Heart left ventricle (tissue), 16 donors: ENCODE results near the gene IL6. TPM values are rescaled to one million over a fixed set of nuclear protein-coding genes. Genes with fewer than 3 reads are reported as not detected.
"Not testable (repeated sequence)": the region's sequence is repeated elsewhere in the genome, so short reads cannot be mapped to it uniquely, and the experiment has no call there.

Experiments used
- ATAC-seq, 4 donors: fragments of 200-7000 bp; cut with Tn5 transposase; one replicate each; pipeline ENCODE4 v1.9.1; 2020 to 2022; ENCODE audit warnings: moderate library complexity in 4 of 4, mild to moderate bottlenecking in 3 of 4, moderate number of reproducible peaks in 1 of 4
- DNase-seq, 5 donors: peaks; one replicate each; pipeline ENCODE4 v3.0.0-alpha.2; 2020
- H3K27ac ChIP-seq, 12 donors: fragments of 200-600 bp; sonication (generic) in 4 of 12; one replicate each; pipeline versions ENCODE4 v1.5.0 to v1.8.0; 2016 to 2022; ENCODE audit warnings: mild to moderate bottlenecking in 2 of 12
- H3K27me3 ChIP-seq, 9 donors: fragments of 200-600 bp; sonication (generic) in 2 of 9; one replicate each; pipeline versions ENCODE4 v1.5.1 to v1.8.0; 2016 to 2022; ENCODE audit warnings: mild to moderate bottlenecking in 3 of 9
- H3K36me3 ChIP-seq, 9 donors: fragments of 200-600 bp; sonication (generic) in 2 of 9; one replicate each; pipeline versions ENCODE4 v1.5.0 to v1.8.0; 2018 to 2022; ENCODE audit warnings: mild to moderate bottlenecking in 2 of 9
- H3K4me1 ChIP-seq, 12 donors: fragments of 200-600 bp; sonication (generic) in 4 of 12; one replicate each; pipeline versions ENCODE4 v1.5.0 to v1.8.0; 2016 to 2022; ENCODE audit warnings: mild to moderate bottlenecking in 3 of 12
- H3K4me3 ChIP-seq, 12 donors: fragments of 200-600 bp; sonication (generic) in 4 of 12; one replicate each; pipeline versions ENCODE4 v1.5.0 to v1.8.0; 2017 to 2022; ENCODE audit warnings: mild to moderate bottlenecking in 9 of 12, moderate library complexity in 4 of 12
- H3K9me3 ChIP-seq, 12 donors: fragments of 200-600 bp; sonication (generic) in 4 of 12; one replicate each; pipeline versions ENCODE4 v1.5.0 to v1.8.0; 2016 to 2022; ENCODE audit warnings: mild to moderate bottlenecking in 1 of 12
- POLR2A ChIP-seq, 2 donors: fragments of 450-650 bp; IDR thresholded peaks; one replicate each; pipeline ENCODE4 v1.6.1; 2017; ENCODE audit warnings: antibody characterized with exemption in 2 of 2, mild to moderate bottlenecking in 2 of 2, moderate library complexity in 2 of 2
- WGBS, 4 donors: extraction: QIAGEN DNeasy Blood & Tissue Kit in 2 of 4; methylation state at CpG; one replicate each; pipeline versions ENCODE4 v1.1.5 to v1.1.7; 2013 to 2018; 5-methylcytosine and 5-hydroxymethylcytosine counted together
- intact Hi-C, 10 donors: fragments of 100-400 bp; cut with DNase I; formaldehyde crosslinking; loops; one replicate each; pipeline versions ENCODE4 v1.11.1 to v1.14.2; 2022
- polyA plus RNA-seq, 2 donors: library from polyadenylated mRNA; stranded (reverse); fragments of 200-250 nt; gene quantifications; one replicate each; pipeline ENCODE4 v1.2.3, GENCODE V29; 2013
- total RNA-seq, 9 donors: library from RNA; depleted of rRNA in 2 of 9; stranded (reverse); fragments of >200 nt in 2 of 9; fragmentation: NEBNext Ultra II Directional in 3 of 9; extraction: Animal tissue kit (Norgen Biotek cat#: 25700) in 3 of 9; gene quantifications; one replicate each; pipeline versions ENCODE4 v1.1.0 to v1.2.4, GENCODE V29; 2016 to 2023
- TF ChIP-seq, protein P1 (sequence below), 12 donors: fragments of 200-600 bp; sonication (generic) in 4 of 12; IDR thresholded peaks; one replicate each; pipeline versions ENCODE4 v1.5.0 to v1.8.0; 2018 to 2022; ENCODE audit warnings: antibody characterized with exemption in 12 of 12, mild to moderate bottlenecking in 5 of 12
- donor health status: ischemic (EF 13 %, LVEDD 7.1; RV severe dilation, severe dysfunction).
- donor health status: healthy with polysubstance abuse.
- donor health status: DM: no; HTN: yes; CAD: no.
- donor health status: DM: no; HTN: no; CAD: no.
- donor health status: ischemic (EF 25% LVEDD 6.9; RV normal size, moderate dysfunction).
- donor health status: ischemic (EF 25% LVEDD 5.7; RV mildly dilated, moderate dysfunction).
- donor health status: healthy.
- donor health status: DM: yes; HTN: yes; CAD: no.
- donor health status: ischemic (EF 35%, LVEDD 5.7; RV mildly dilated, moderate dysfunction).
- donor health status: nonischemic (EF 11% LVEDD 7.7; RV severe dilation, severe dysfunction).
- donor health status: DM: yes; HTN: yes; CAD: no.
- donor health status: PGD.
- donor health status: ischemic (EF 29% LVEDD 5.4; RV normal size, mild dysfunction).
- donor health status: nonischemic (EF 23%, LVEDD 6.1; RV moderate dilation, normal function).

The IL6 gene
- total and polyA plus RNA-seq, 11 donors, result 0.72 to 15.1 (median 1.9) TPM; not detected in 1

- peaks cover 0 to 17% (median 0%) of the 10 kb centered on the region in 12 donors for H3K4me1 ChIP-seq
- H3K27ac ChIP-seq, result no peak overlapping the region
- H3K4me3 ChIP-seq, result no peak overlapping the region
- DNase-seq (no peak), ATAC-seq (no peak)
- TF ChIP-seq POLR2A (IDR thresholded peaks at IDR 0.05), result no peak
- TF ChIP-seq, protein P1, sequence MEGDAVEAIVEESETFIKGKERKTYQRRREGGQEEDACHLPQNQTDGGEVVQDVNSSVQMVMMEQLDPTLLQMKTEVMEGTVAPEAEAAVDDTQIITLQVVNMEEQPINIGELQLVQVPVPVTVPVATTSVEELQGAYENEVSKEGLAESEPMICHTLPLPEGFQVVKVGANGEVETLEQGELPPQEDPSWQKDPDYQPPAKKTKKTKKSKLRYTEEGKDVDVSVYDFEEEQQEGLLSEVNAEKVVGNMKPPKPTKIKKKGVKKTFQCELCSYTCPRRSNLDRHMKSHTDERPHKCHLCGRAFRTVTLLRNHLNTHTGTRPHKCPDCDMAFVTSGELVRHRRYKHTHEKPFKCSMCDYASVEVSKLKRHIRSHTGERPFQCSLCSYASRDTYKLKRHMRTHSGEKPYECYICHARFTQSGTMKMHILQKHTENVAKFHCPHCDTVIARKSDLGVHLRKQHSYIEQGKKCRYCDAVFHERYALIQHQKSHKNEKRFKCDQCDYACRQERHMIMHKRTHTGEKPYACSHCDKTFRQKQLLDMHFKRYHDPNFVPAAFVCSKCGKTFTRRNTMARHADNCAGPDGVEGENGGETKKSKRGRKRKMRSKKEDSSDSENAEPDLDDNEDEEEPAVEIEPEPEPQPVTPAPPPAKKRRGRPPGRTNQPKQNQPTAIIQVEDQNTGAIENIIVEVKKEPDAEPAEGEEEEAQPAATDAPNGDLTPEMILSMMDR (IDR thresholded peaks at IDR 0.05), result no peak
- H3K27me3 ChIP-seq, result peaks cover 0 to 3% (median 0%) of the 10 kb centered on the region in 9 donors
- intact Hi-C loops, result no loop called here
- H3K36me3 ChIP-seq, result no peaks in the 10 kb centered on the region
- H3K9me3 ChIP-seq, result no peaks in the 10 kb centered on the region
- 83 to 92% (median 86%) methylated on average over 4 of the region's 4 CpGs for WGBS, 4 donors
Measured at GRCh38 chr7:22681852-22682657, 44.9 kb upstream of the IL6 start.

DNA sequence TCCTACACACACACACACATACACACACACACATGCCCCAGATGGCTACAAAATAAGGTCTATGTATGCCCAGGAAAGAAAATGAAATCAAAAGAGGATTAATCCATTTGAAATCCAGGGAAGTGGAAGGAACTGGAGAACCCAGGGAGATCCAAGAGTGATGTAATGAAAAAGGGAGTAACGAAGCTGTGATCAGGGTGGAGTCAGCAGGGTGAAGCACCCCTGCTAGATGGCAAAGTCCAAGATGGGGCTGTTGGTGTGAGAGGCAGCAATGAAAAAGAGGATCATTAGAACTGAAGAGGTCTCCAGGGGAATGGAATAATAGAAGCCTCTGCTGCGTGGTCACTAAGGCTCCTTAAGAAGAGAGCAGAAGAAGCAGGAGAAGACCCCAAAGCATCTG, 43.6 kb upstream of the IL6 start:
- Histone ChIP-seq H3K27me3 (peaks cover 0 to 3% (median 0%) of the 10 kb centered on the region in 9 donors), H3K4me1 (peaks cover 0 to 3% (median 0%) of the 10 kb centered on the region in 12 donors)
- intact Hi-C loops, result no loop called here

GRCh38 chr7:22686620-22687019, 40.4 kb upstream of the IL6 start:
- no peak for DNase-seq
- TF ChIP-seq, protein P1 (IDR thresholded peaks at IDR 0.05), result no peak
- no peak for TF ChIP-seq POLR2A (IDR thresholded peaks at IDR 0.05)
- no peaks in the 10 kb centered on the region for H3K4me1 ChIP-seq
- intact Hi-C loops, result no loop called here
- no peak overlapping the region for H3K4me3 ChIP-seq
- H3K27me3 ChIP-seq, result peaks cover 0 to 3% (median 0%) of the 10 kb centered on the region in 9 donors
- ATAC-seq, result no peak
- H3K27ac ChIP-seq, result peak overlapping the region in 1 of 12 donors; percentile 18
- H3K9me3 ChIP-seq, result no peaks in the 10 kb centered on the region
- no peaks in the 10 kb centered on the region for H3K36me3 ChIP-seq

More for the DNA sequence above, 43.6 kb upstream of the IL6 start:
- TF ChIP-seq, protein P1 (IDR thresholded peaks at IDR 0.05), result no peak
- no peak for TF ChIP-seq POLR2A (IDR thresholded peaks at IDR 0.05)
- no peak for DNase-seq
- no peak overlapping the region for H3K4me3 ChIP-seq
- WGBS, 4 donors, result 75 to 82% (median 79%) methylated on average over 2 of the region's 2 CpGs
- no peak overlapping the region for H3K27ac ChIP-seq
- ATAC-seq, result no peak
- H3K36me3 ChIP-seq, result no peaks in the 10 kb centered on the region
- H3K9me3 ChIP-seq, result no peaks in the 10 kb centered on the region

GRCh38 chr7:22688084-22688483, 38.9 kb upstream of the IL6 start:
- intact Hi-C loops, result no loop called here
- Histone ChIP-seq H3K4me3 (no peak overlapping the region), H3K9me3 (no peaks in the 10 kb centered on the region), H3K27me3 (peaks cover 0 to 3% (median 0%) of the 10 kb centered on the region in 9 donors), H3K4me1 (no peaks in the 10 kb centered on the region), H3K36me3 (no peaks in the 10 kb centered on the region), H3K27ac (no peak overlapping the region)
- TF ChIP-seq, protein P1 (IDR thresholded peaks at IDR 0.05), result no peak
- TF ChIP-seq POLR2A (IDR thresholded peaks at IDR 0.05), result no peak
- DNase-seq, result no peak
- WGBS, 4 donors, result 47 to 60% (median 57%) methylated on average over 2 of the region's 2 CpGs
- no peak for ATAC-seq

- DNase-seq, H3K4me3 ChIP-seq, intact Hi-C loops, H3K27ac ChIP-seq, ATAC-seq, H3K9me3 ChIP-seq, H3K27me3 ChIP-seq, H3K4me1 ChIP-seq, H3K36me3 ChIP-seq: not testable (repeated sequence)
- WGBS, 4 donors, result 94 to 99% (median 98%) methylated on average over 8 of the region's 8 CpGs
Measured at GRCh38 chr7:22688934-22689333, 38.1 kb upstream of the IL6 start.
